B cell (primary cell): ENCODE results near the gene GRID1. TPM values are rescaled to one million over a fixed set of nuclear protein-coding genes. Genes with fewer than 3 reads are reported as not detected.

Experiments
- ATAC-seq: fragments of 200-7000 bp; cut with Tn5 transposase; one replicate; pipeline ENCODE4 v1.10.0; 2021; ENCODE audit warnings: low read depth, mild to moderate bottlenecking, moderate number of reproducible peaks, moderate library complexity
- CTCF ChIA-PET: fragments of 350-600 bp; sonication (Branson Sonifier 250); formaldehyde crosslinking; loops from one replicate; lab custom pipeline; 2021; ENCODE audit warnings: antibody characterized with exemption, inconsistent platforms; lab: Charles Lee
- POLR2A ChIA-PET: fragments of 350-600 bp; sonication (Branson Sonifier 250); formaldehyde crosslinking; loops from one replicate; lab custom pipeline; 2021; ENCODE audit warnings: antibody characterized with exemption; lab: Charles Lee
- DNase-seq: peaks from one replicate; pipeline ENCODE4 v3.0.0; 2013
- H2AFZ ChIP-seq: 2 replicates; pipeline ENCODE4 v1.6.1; 2012; ENCODE audit warnings: mild to moderate bottlenecking, low read depth, low read length; ENCODE audit not compliant: insufficient read depth, poor library complexity, severe bottlenecking
- H3K27ac ChIP-seq, 2 donors: 1 replicate in 1 of 2; 2 replicates in 1 of 2; pipeline ENCODE4 v1.5.1; 2012 to 2013; ENCODE audit warnings: low read length in 2 of 2, mild to moderate bottlenecking in 2 of 2, moderate library complexity in 1 of 2
- H3K27me3 ChIP-seq, 4 experiments: fragments of 200-600 bp in 1 of 4; sonication (generic) in 1 of 4; replicated peaks in 1 of 4; 1 replicate in 2 of 4; 2 replicates in 2 of 4; pipeline versions ENCODE4 v1.6.1 to v1.7.0; 2013 to 2016; ENCODE audit warnings: low read length in 3 of 4, mild to moderate bottlenecking in 2 of 4, mixed read lengths in 1 of 4, moderate library complexity in 1 of 4; ENCODE audit not compliant: insufficient read depth in 4 of 4, control insufficient read depth in 3 of 4; ENCODE audit errors: control extremely low read depth in 1 of 4
- H3K36me3 ChIP-seq, 2 experiments: replicated peaks in 1 of 2; 1 replicate in 1 of 2; 2 replicates in 1 of 2; pipeline versions ENCODE4 v1.6.1 to v1.7.1; 2013; ENCODE audit warnings: low read length in 1 of 2; ENCODE audit not compliant: insufficient read depth in 2 of 2, control insufficient read depth in 1 of 2; ENCODE audit errors: control extremely low read depth in 1 of 2, extremely low read depth in 1 of 2
- H3K4me1 ChIP-seq, 2 donors: fragments of 200-600 bp in 1 of 2; sonication (generic) in 1 of 2; 1 replicate in 1 of 2; 2 replicates in 1 of 2; pipeline versions ENCODE4 v1.5.1 to v1.6.1; 2013 to 2017; ENCODE audit warnings: low read length in 2 of 2; ENCODE audit not compliant: control insufficient read depth in 2 of 2, insufficient read depth in 2 of 2
- H3K4me2 ChIP-seq: replicated peaks from 2 replicates; pipeline ENCODE3; 2012; ENCODE audit warnings: mild to moderate bottlenecking, low read depth, low read length; ENCODE audit not compliant: poor library complexity, severe bottlenecking
- H3K4me3 ChIP-seq, 5 experiments: fragments of 200-600 bp in 1 of 5; sonication (generic) in 1 of 5; 1 replicate in 3 of 5; 2 replicates in 2 of 5; pipeline versions ENCODE4 v1.5.1 to v1.7.0; 2011 to 2016; ENCODE audit warnings: low read length in 4 of 5, mild to moderate bottlenecking in 4 of 5, low read depth in 2 of 5, control low read depth in 1 of 5, moderate library complexity in 1 of 5; ENCODE audit not compliant: insufficient read depth in 1 of 5; ENCODE audit errors: control extremely low read depth in 1 of 5, extremely low read depth in 1 of 5
- H3K79me2 ChIP-seq: fragments of 200-600 bp; sonication (generic); one replicate; pipeline ENCODE4 v1.6.0; 2016; ENCODE audit warnings: low read length; ENCODE audit not compliant: control insufficient read depth, insufficient read depth
- H3K9ac ChIP-seq: fragments of 200-600 bp; sonication (generic); 2 replicates; pipeline ENCODE4 v1.6.1; 2017; ENCODE audit warnings: mild to moderate bottlenecking, low read length, moderate library complexity
- H3K9me3 ChIP-seq, 3 donors: one replicate each; pipeline versions ENCODE4 v1.6.1 to v1.7.1; 2013; ENCODE audit warnings: low read length in 2 of 3; ENCODE audit not compliant: control insufficient read depth in 2 of 3, insufficient read depth in 1 of 3; ENCODE audit errors: control extremely low read depth in 1 of 3
- H4K20me1 ChIP-seq: 2 replicates; pipeline ENCODE4 v1.6.0; 2012; ENCODE audit warnings: mild to moderate bottlenecking, low read length; ENCODE audit not compliant: insufficient read depth, control insufficient read depth, poor library complexity, severe bottlenecking
- H3K27ac Mint-ChIP-seq: one replicate; pipeline ENCODE4 v1.8.0; 2021; ENCODE audit warnings: mixed read lengths
- H3K27me3 Mint-ChIP-seq: one replicate; pipeline ENCODE4 v1.8.0; 2021; ENCODE audit warnings: mixed read lengths
- H3K4me1 Mint-ChIP-seq: one replicate; pipeline ENCODE4 v1.8.0; 2021; ENCODE audit warnings: mixed read lengths
- H3K4me3 Mint-ChIP-seq: one replicate; pipeline ENCODE4 v1.8.0; 2021; ENCODE audit warnings: mixed read lengths
- H3K9me3 Mint-ChIP-seq: one replicate; pipeline ENCODE4 v1.8.0; 2022; ENCODE audit warnings: mixed read lengths; ENCODE audit not compliant: insufficient read depth
- CTCF ChIP-seq: fragments of 200-600 bp; IDR thresholded peaks from one replicate; pipeline ENCODE4 v1.8.0; 2022; ENCODE audit warnings: antibody characterized with exemption, mild to moderate bottlenecking
- EZH2 ChIP-seq: IDR thresholded peaks from 2 replicates; pipeline ENCODE4 v1.6.1; 2012; ENCODE audit warnings: borderline replicate concordance, low read depth, mild to moderate bottlenecking, moderate library complexity, low read length; ENCODE audit not compliant: insufficient read depth, poor library complexity, severe bottlenecking
- WGBS: methylation state at CpG from one replicate; pipeline ENCODE4 v1.1.5; 2013; ENCODE audit warnings: missing lambda C conversion rate; ENCODE audit not compliant: insufficient coverage; 5-methylcytosine and 5-hydroxymethylcytosine counted together
- intact Hi-C: fragments of 100-400 bp; cut with micrococcal nuclease; formaldehyde crosslinking; loops from one replicate; pipeline ENCODE4 v1.10.0; 2022
- polyA plus RNA-seq: library from polyadenylated mRNA; depleted of rRNA; stranded (reverse); fragments of >200 nt; gene quantifications from 2 replicates; pipeline ENCODE4 v1.2.3, GENCODE V29; 2012
- total RNA-seq, 2 donors: library from RNA; stranded (reverse); fragments of 120-200 nt in 1 of 2; gene quantifications; 1 replicate in 1 of 2; 2 replicates in 1 of 2; pipeline versions ENCODE4 v1.2.3 to v1.2.4, GENCODE V29; 2013 to 2022

GRID1 gene
- total and polyA plus RNA-seq, 2 donors (not counting 1 experiment from before 2014, with no cell fraction given) = not detected

- intact Hi-C loops = no loop called here
- no peak overlapping the region for H3K4me3 Mint-ChIP-seq
- no peak for DNase-seq
These were observed 101.2 kb downstream of the GRID1 start for GRCh38 chr10:86265236-86265894.

More at GRCh38 chr10:86265236-86265894, 101.2 kb downstream of the GRID1 start:
- 82% methylated on average over 7 of the region's 8 CpGs for WGBS
- Mint-ChIP-seq H3K27ac (no peak overlapping the region), H3K27me3 (peaks cover 46% of the 10 kb centered on the region), H3K4me1 (no peaks in the 10 kb centered on the region), H3K9me3 (no peaks in the 10 kb centered on the region)
- TF ChIP-seq EZH2 (no peak), CTCF (no peak)
- H3K9ac ChIP-seq = no peak overlapping the region
- POLR2A ChIA-PET = no interaction called here
- ATAC-seq = no peak
- no peak overlapping the region for H3K4me2 ChIP-seq
- no peaks in the 10 kb centered on the region for H3K79me2 ChIP-seq
- H3K4me3 ChIP-seq = no peak overlapping the region
- H3K27me3 ChIP-seq = peaks cover 0 to 20% (median 1%) of the 10 kb centered on the region in 4 experiments
- H3K9me3 ChIP-seq = peaks cover 0 to 12% (median 0%) of the 10 kb centered on the region in 3 donors
- no peaks in the 10 kb centered on the region for H4K20me1 ChIP-seq
- H2AFZ ChIP-seq = no peak overlapping the region
- CTCF ChIA-PET = no interaction called here
- H3K4me1 ChIP-seq = no peaks in the 10 kb centered on the region
- H3K36me3 ChIP-seq = no peaks in the 10 kb centered on the region
- H3K27ac ChIP-seq = no peak overlapping the region
